ENCODE measurements around the gene FXYD1.
"Not testable (repeated sequence)": the region's sequence is repeated elsewhere in the genome, so short reads cannot be mapped to it uniquely, and the experiment has no call there.

FXYD1 gene

GRCh38 chr19:35138305-35138892 lies at the start of gene FXYD1:
Gene FXYD1, plus strand, starts transcription at chr19:35138824. Its CDS starts 1,256 bp downstream, at chr19:35140080.
- no peak for FAIRE-seq
- DNase-seq (ENCODE audit: low spot score), result no peak

- FAIRE-seq (no peak), DNase-seq (ENCODE audit: low spot score) (no peak)
Observed at GRCh38 chr19:35089554-35089953, 49.1 kb upstream of the FXYD1 start.

- DNase-seq (ENCODE audit: low spot score), result no peak
- FAIRE-seq, result no peak
Observed at GRCh38 chr19:35090160-35090505, 48.5 kb upstream of the FXYD1 start.

- no peak for FAIRE-seq
Observed at GRCh38 chr19:35090506-35091214, 48.0 kb upstream of the FXYD1 start.

GRCh38 chr19:35093430-35093829 lies 45.2 kb upstream of the FXYD1 start:
- DNase-seq (ENCODE audit: low spot score) (no peak), FAIRE-seq (no peak)

More at GRCh38 chr19:35090506-35091214, 48.0 kb upstream of the FXYD1 start:
- peak; percentile 7 for DNase-seq (ENCODE audit: low spot score)

- DNase-seq (ENCODE audit: low spot score) (no peak), FAIRE-seq (no peak)
Observed at GRCh38 chr19:35093941-35094647, 44.5 kb upstream of the FXYD1 start.

- DNase-seq (ENCODE audit: low spot score), result no peak
- no peak for FAIRE-seq
Observed at GRCh38 chr19:35094656-35095055, 44.0 kb upstream of the FXYD1 start.

- FAIRE-seq (no peak), DNase-seq (ENCODE audit: low spot score) (no peak)
Observed at GRCh38 chr19:35095667-35096368, 42.8 kb upstream of the FXYD1 start.

GRCh38 chr19:35098413-35099049 lies 40.1 kb upstream of the FXYD1 start:
- FAIRE-seq, result no peak
- no peak for DNase-seq (ENCODE audit: low spot score)

GRCh38 chr19:35099155-35099896 lies 39.3 kb upstream of the FXYD1 start:
- FAIRE-seq, result no peak
- DNase-seq (ENCODE audit: low spot score), result no peak

- FAIRE-seq (no peak), DNase-seq (ENCODE audit: low spot score) (no peak)
Observed at GRCh38 chr19:35099897-35100275, 38.7 kb upstream of the FXYD1 start.

GRCh38 chr19:35100588-35101533 lies 37.8 kb upstream of the FXYD1 start:
- DNase-seq (ENCODE audit: low spot score) (no peak), FAIRE-seq (no peak)

- not testable (repeated sequence) for DNase-seq (ENCODE audit: low spot score); FAIRE-seq
Observed at GRCh38 chr19:35101949-35102348, 36.7 kb upstream of the FXYD1 start.

- FAIRE-seq; DNase-seq (ENCODE audit: low spot score): not testable (repeated sequence)
Observed at GRCh38 chr19:35103614-35104013, 35.0 kb upstream of the FXYD1 start.

- FAIRE-seq (no peak), DNase-seq (ENCODE audit: low spot score) (no peak)
Observed at GRCh38 chr19:35104361-35104760, 34.3 kb upstream of the FXYD1 start.

- DNase-seq (ENCODE audit: low spot score) (no peak), FAIRE-seq (no peak)
Observed at GRCh38 chr19:35105047-35105410, 33.6 kb upstream of the FXYD1 start.

- no peak for DNase-seq (ENCODE audit: low spot score)
- no peak for FAIRE-seq
Observed at GRCh38 chr19:35105411-35106290, 33.0 kb upstream of the FXYD1 start.

GRCh38 chr19:35106291-35106583 lies 32.4 kb upstream of the FXYD1 start:
- DNase-seq (ENCODE audit: low spot score) (no peak), FAIRE-seq (no peak)
